Activated B cell treated with CpG ODN at 0.5 μM for 24 hours (primary cell): ENCODE measurements around the gene VSIG10L. TPM values are rescaled to one million over a fixed set of nuclear protein-coding genes. Genes with fewer than 3 reads are reported as not detected.

Experiments
- ATAC-seq: fragments of 200-7000 bp; cut with Tn5 transposase; one replicate; pipeline ENCODE4 v1.10.0; 2021; ENCODE audit warnings: low read depth, mild to moderate bottlenecking, moderate library complexity
- CTCF ChIA-PET: fragments of 350-600 bp; sonication (Branson Sonifier 250); formaldehyde crosslinking; loops from one replicate; lab custom pipeline; 2021; ENCODE audit warnings: antibody characterized with exemption; lab: Charles Lee
- POLR2A ChIA-PET: fragments of 350-600 bp; sonication (Branson Sonifier 250); formaldehyde crosslinking; loops from one replicate; lab custom pipeline; 2021; ENCODE audit warnings: antibody characterized with exemption; lab: Charles Lee
- DNase-seq: peaks from one replicate; pipeline ENCODE4 v3.0.0; 2022
- H3K27ac Mint-ChIP-seq: one replicate; pipeline ENCODE4 v1.8.0; 2020; ENCODE audit warnings: mixed read lengths
- H3K27me3 Mint-ChIP-seq: one replicate; pipeline ENCODE4 v1.8.0; 2021; ENCODE audit warnings: mixed read lengths
- H3K36me3 Mint-ChIP-seq: one replicate; pipeline ENCODE4 v1.8.0; 2021; ENCODE audit warnings: low read depth, mixed read lengths
- H3K4me1 Mint-ChIP-seq: one replicate; pipeline ENCODE4 v1.8.0; 2021; ENCODE audit warnings: mixed read lengths
- H3K4me3 Mint-ChIP-seq: one replicate; pipeline ENCODE4 v1.8.0; 2020; ENCODE audit warnings: mild to moderate bottlenecking, mixed read lengths
- H3K9me3 Mint-ChIP-seq: one replicate; pipeline ENCODE4 v1.8.0; 2020; ENCODE audit warnings: mixed read lengths
- intact Hi-C: fragments of 100-400 bp; cut with micrococcal nuclease; formaldehyde crosslinking; loops from one replicate; pipeline ENCODE4 v1.15.1; 2024
- total RNA-seq: library from RNA; stranded (reverse); gene quantifications from 2 replicates; pipeline ENCODE4 v1.2.3, GENCODE V29; 2022
- TF ChIP-seq, protein P1 (sequence below): fragments of 200-600 bp; IDR thresholded peaks from one replicate; pipeline ENCODE4 v1.8.0; 2022; ENCODE audit warnings: antibody characterized with exemption, mild to moderate bottlenecking

Gene VSIG10L
- total RNA-seq, 1 donor from 2014 or later: 0.98 TPM

GRCh38 chr19:51365211-51365964 lies 23.4 kb upstream of the VSIG10L start:
- Mint-ChIP-seq H3K4me1 (peaks cover 39% of the 10 kb centered on the region), H3K36me3 (peaks cover 12% of the 10 kb centered on the region), H3K27me3 (no peaks in the 10 kb centered on the region), H3K27ac (peak overlapping the region; percentile 96), H3K4me3 (peak overlapping the region; percentile 98), H3K9me3 (no peaks in the 10 kb centered on the region)
- intact Hi-C loops: loop anchor here (10.0 kb wide), 1 partner anchor 561 kb away; no protein-coding TSS in a partner anchor
- TF ChIP-seq, protein P1, sequence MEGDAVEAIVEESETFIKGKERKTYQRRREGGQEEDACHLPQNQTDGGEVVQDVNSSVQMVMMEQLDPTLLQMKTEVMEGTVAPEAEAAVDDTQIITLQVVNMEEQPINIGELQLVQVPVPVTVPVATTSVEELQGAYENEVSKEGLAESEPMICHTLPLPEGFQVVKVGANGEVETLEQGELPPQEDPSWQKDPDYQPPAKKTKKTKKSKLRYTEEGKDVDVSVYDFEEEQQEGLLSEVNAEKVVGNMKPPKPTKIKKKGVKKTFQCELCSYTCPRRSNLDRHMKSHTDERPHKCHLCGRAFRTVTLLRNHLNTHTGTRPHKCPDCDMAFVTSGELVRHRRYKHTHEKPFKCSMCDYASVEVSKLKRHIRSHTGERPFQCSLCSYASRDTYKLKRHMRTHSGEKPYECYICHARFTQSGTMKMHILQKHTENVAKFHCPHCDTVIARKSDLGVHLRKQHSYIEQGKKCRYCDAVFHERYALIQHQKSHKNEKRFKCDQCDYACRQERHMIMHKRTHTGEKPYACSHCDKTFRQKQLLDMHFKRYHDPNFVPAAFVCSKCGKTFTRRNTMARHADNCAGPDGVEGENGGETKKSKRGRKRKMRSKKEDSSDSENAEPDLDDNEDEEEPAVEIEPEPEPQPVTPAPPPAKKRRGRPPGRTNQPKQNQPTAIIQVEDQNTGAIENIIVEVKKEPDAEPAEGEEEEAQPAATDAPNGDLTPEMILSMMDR: no peak
- ATAC-seq (no peak), DNase-seq (peak; percentile 41)
- ChIA-PET POLR2A (interaction anchor here (0.6 to 3.7 kb wide), 6 partner anchors 21 to 68 kb away, joined by 3 to 35 read pairs (median 7); partner anchors contain the start of gene SIGLEC10), CTCF (interaction anchor here (1.6 to 1.7 kb wide), 2 partner anchors 21 to 25 kb away, joined by 5 to 7 read pairs; no protein-coding TSS in a partner anchor)

DNA sequence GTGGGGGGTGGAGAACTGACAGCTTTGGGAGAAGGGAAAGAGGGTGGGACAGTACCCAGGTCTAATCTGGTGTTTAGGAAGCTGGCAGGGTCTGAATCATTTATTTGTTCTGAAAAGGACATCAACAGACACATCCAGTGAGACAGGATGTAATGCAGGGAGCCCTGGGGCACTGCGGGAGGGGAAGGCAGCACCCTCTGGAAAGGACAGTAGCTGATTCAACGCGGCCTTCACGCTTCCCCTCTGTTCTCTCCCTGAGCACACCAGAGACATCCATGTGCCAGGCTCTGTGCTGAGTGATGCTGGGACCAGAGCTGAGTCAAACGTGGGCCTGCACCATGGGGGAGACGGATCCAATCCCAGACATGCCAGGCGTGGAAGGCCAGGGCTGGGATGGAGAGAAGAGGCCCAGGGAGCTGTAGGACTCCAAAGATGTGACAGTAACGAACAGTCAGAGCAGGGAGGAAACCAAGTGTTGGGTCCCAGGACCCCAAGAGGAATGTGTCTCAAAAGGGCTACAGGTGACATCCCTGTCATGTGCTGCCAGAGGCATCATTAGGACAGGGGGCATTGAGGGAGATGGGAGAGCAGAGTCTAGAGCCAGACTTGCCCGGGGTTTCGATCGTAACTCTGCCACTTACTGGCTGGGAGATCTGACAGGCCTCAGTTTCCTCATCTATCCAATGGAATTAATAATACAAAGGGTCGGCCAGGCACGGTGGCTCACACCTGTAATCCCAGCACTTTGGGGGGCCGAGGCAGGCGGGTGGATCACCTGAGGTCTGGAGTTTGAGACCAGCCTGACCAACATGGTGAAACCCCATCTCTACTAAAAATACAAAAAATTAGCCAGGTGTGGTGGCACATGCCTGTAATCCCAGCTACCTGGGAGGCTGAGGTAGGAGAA lies 22.5 kb upstream of the VSIG10L start:
- intact Hi-C loops: loop anchor here (10.0 kb wide), 1 partner anchor 560 kb away; no protein-coding TSS in a partner anchor
- POLR2A ChIA-PET: interaction anchor here (1.5 to 2.1 kb wide), 2 partner anchors 25 kb away, joined by 5 to 12 read pairs; no protein-coding TSS in a partner anchor

DNA sequence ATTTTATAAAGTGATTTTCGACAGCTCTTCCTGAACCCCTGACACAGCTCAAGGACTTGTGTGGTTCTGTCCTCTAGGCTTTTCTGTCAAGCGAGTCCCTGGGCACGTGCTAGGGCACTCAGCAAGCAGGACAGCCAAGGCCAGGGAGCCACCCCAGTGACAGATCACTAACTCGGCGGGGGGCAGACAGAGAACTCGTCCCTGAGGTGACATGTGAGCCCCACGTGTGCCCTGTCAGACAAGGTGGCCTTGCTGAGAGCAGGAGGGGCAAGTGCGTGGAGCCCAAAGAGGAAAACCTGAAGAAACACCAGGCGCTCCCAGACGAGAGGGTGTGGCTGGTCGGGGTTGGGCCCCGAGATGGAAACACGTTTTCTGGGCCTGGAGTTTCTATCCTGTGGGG lies 19.3 kb upstream of the VSIG10L start:
- Mint-ChIP-seq H3K27ac (no peak overlapping the region), H3K9me3 (no peaks in the 10 kb centered on the region), H3K27me3 (no peaks in the 10 kb centered on the region), H3K4me3 (no peak overlapping the region), H3K36me3 (peaks cover 5% of the 10 kb centered on the region), H3K4me1 (peaks cover 33% of the 10 kb centered on the region)
- ChIA-PET POLR2A (interaction anchor here (0.9 kb wide), 1 partner anchor 12 kb away, joined by 3 read pairs; no protein-coding TSS in a partner anchor), CTCF (no interaction called here)
- ATAC-seq (no peak), DNase-seq (no peak)
- intact Hi-C loops: loop anchor here (10.0 kb wide), 1 partner anchor 556 kb away; no protein-coding TSS in a partner anchor
- TF ChIP-seq, protein P1: no peak

More for the DNA sequence above, 22.5 kb upstream of the VSIG10L start:
- Mint-ChIP-seq H3K4me3 (peak overlapping the region; percentile 42), H3K9me3 (no peaks in the 10 kb centered on the region), H3K27me3 (no peaks in the 10 kb centered on the region), H3K27ac (peak overlapping the region; percentile 20), H3K36me3 (peaks cover 12% of the 10 kb centered on the region), H3K4me1 (peaks cover 39% of the 10 kb centered on the region)
- CTCF ChIA-PET: no interaction called here
- ATAC-seq (no peak), DNase-seq (no peak)
- TF ChIP-seq, protein P1: no peak

GRCh38 chr19:51359294-51359693 lies 17.4 kb upstream of the VSIG10L start:
- no peak overlapping the region for H3K27ac Mint-ChIP-seq
- no peak overlapping the region for H3K4me3 Mint-ChIP-seq
- no peaks in the 10 kb centered on the region for H3K9me3 Mint-ChIP-seq
- intact Hi-C loops: no loop called here
- DNase-seq (no peak), ATAC-seq (no peak)
- H3K4me1 Mint-ChIP-seq: peaks cover 19% of the 10 kb centered on the region
- POLR2A ChIA-PET: interaction anchor here (0.6 kb wide), 1 partner anchor 58 kb away, joined by 4 read pairs; the partner anchor contains the start of gene SIGLEC10
- H3K27me3 Mint-ChIP-seq: no peaks in the 10 kb centered on the region
- peaks cover 2% of the 10 kb centered on the region for H3K36me3 Mint-ChIP-seq
- TF ChIP-seq, protein P1: no peak
- CTCF ChIA-PET: interaction anchor here (0.9 kb wide), 2 partner anchors 20 to 79 kb away, joined by 4 read pairs; no protein-coding TSS in a partner anchor
